HUES64 (cell line): ENCODE measurements around the gene LATS2.

ENCODE experiments used
- H3K27ac ChIP-seq: 2 replicates; pipeline ENCODE4 v1.7.0; 2013; ENCODE audit warnings: low read depth, low read length, inconsistent platforms
- H3K27me3 ChIP-seq: 2 replicates; pipeline ENCODE4 v1.6.1; 2013; ENCODE audit warnings: mild to moderate bottlenecking, low read length; ENCODE audit not compliant: insufficient read depth
- H3K36me3 ChIP-seq: 2 replicates; pipeline ENCODE4 v1.6.1; 2013; ENCODE audit warnings: mild to moderate bottlenecking, low read length; ENCODE audit not compliant: insufficient read depth
- H3K4me1 ChIP-seq: 2 replicates; pipeline ENCODE4 v1.6.1; 2013; ENCODE audit warnings: mild to moderate bottlenecking, low read length, moderate library complexity; ENCODE audit not compliant: insufficient read depth
- H3K4me3 ChIP-seq: 2 replicates; pipeline ENCODE4 v1.5.1; 2013; ENCODE audit warnings: mild to moderate bottlenecking, low read length, moderate library complexity
- H3K9ac ChIP-seq: 2 replicates; pipeline ENCODE4 v1.6.1; 2013; ENCODE audit warnings: mild to moderate bottlenecking, low read depth, low read length
- H3K9me3 ChIP-seq: 2 replicates; pipeline ENCODE4 v1.6.1; 2013; ENCODE audit warnings: low read depth, low read length; ENCODE audit not compliant: insufficient read depth
- WGBS: fragments of 150-250, 120-280 bp; methylation state at CpG from one replicate; pipeline ENCODE4 v1.1.7; 2013; ENCODE audit warnings: missing lambda C conversion rate; 5-methylcytosine and 5-hydroxymethylcytosine counted together

LATS2 gene

DNA sequence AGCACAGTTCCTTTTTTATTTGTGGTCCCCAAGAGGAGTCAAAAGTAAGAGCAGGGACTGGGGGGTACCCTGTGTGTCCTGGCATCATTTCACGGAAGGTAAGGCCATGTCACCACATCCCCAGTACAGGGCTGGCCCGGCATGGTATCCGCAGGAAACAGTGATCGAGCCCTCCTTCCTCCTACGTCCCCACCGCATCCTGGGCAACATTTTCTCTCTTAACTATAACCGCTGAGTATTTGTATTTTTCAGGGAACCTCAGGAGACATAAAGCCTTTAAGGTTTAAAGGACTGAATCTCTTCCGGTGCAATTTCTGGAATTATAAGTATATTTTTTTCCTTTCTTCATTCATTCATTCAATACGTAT, 13.6 kb upstream of the LATS2 start:
- Histone ChIP-seq H3K9me3 (no peaks in the 10 kb centered on the region), H3K4me1 (peaks cover 8% of the 10 kb centered on the region; the same call in 1 of the 2 replicates), H3K27ac (no peak overlapping the region), H3K4me3 (peak overlapping the region; percentile 68), H3K9ac (no peak overlapping the region; the same call in 1 of the 2 replicates), H3K27me3 (no peaks in the 10 kb centered on the region), H3K36me3 (no peaks in the 10 kb centered on the region)
- WGBS = 59% methylated on average over 8 of the region's 9 CpGs

- Histone ChIP-seq H3K36me3 (no peaks in the 10 kb centered on the region), H3K9me3 (no peaks in the 10 kb centered on the region), H3K4me3 (no peak overlapping the region), H3K9ac (no peak overlapping the region), H3K4me1 (0 out of 2 replicates have a peak, but pooled peaks cover 8% of the 10 kb centered on the region), H3K27me3 (no peaks in the 10 kb centered on the region), H3K27ac (no peak overlapping the region)
- 55% methylated on average over 9 of the region's 10 CpGs for WGBS
Measured at GRCh38 chr13:21074546-21074945, 13.2 kb upstream of the LATS2 start.

DNA sequence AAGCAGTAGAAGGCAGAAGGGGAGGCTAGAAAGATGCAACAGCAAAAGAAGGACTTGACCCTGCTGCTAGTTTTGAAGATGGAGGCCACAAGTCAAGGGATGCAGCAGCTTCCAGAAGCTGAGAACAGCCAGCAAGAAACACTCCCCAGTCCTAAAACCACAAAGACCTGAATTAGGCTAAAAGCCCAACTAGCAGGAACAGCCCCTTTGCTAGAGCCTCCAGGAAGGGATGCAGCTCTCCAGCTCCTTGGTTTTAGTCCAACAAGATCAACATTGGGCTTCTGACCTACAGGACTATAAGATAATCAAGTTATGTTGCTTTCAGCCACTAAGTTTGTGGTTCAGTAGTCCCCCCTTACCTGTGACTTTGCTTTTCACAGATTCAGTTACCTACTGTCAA, 10.5 kb upstream of the LATS2 start:
- no peaks in the 10 kb centered on the region for H3K27me3 ChIP-seq
- no peak overlapping the region for H3K9ac ChIP-seq
- no peak overlapping the region for H3K27ac ChIP-seq
- H3K4me1 ChIP-seq = 0 out of 2 replicates have a peak, but pooled peaks cover 8% of the 10 kb centered on the region
- H3K4me3 ChIP-seq = no peak overlapping the region
- H3K36me3 ChIP-seq = no peaks in the 10 kb centered on the region
- H3K9me3 ChIP-seq = no peaks in the 10 kb centered on the region

- no peaks in the 10 kb centered on the region for H3K9me3 ChIP-seq
- no peak overlapping the region for H3K27ac ChIP-seq
- WGBS = 86% methylated on average over 4 of the region's 4 CpGs
- H3K9ac ChIP-seq = no peak overlapping the region
- 0 out of 2 replicates have a peak, but pooled peaks cover 8% of the 10 kb centered on the region for H3K4me1 ChIP-seq
- H3K27me3 ChIP-seq = no peaks in the 10 kb centered on the region
- no peaks in the 10 kb centered on the region for H3K36me3 ChIP-seq
- H3K4me3 ChIP-seq = no peak overlapping the region
Measured at GRCh38 chr13:21071015-21071414, 9.6 kb upstream of the LATS2 start.

DNA sequence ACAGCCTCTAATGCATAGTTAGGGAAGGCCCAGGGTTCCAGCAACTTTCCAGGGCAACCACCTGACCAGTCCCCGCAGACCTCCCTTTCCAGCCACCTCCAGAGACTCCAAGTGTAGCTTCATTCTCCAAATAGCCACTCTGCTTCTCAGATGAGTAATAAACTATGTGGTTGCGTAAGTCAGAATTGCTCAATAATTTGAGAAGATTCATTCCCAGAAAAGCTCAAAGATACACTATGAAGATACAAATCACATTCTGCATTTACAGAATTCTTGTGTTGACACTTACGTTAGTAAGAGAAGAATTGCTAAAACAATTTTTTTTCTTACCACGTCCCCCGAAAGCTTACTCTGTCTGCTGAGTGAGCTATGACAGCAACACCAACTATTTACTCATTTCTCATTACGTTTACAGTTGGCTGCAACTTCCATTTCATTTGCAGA, 8.2 kb upstream of the LATS2 start:
- no peak overlapping the region for H3K4me3 ChIP-seq
- H3K4me1 ChIP-seq = 0 out of 2 replicates have a peak, but pooled peaks cover 2% of the 10 kb centered on the region
- H3K9ac ChIP-seq = no peak overlapping the region
- 90% methylated on average over 6 of the region's 6 CpGs for WGBS
- H3K9me3 ChIP-seq = no peaks in the 10 kb centered on the region
- H3K36me3 ChIP-seq = no peaks in the 10 kb centered on the region
- no peaks in the 10 kb centered on the region for H3K27me3 ChIP-seq
- H3K27ac ChIP-seq = no peak overlapping the region

GRCh38 chr13:21067848-21068247, 6.5 kb upstream of the LATS2 start:
- H3K4me1 ChIP-seq = no peaks in the 10 kb centered on the region
- H3K27me3 ChIP-seq = no peaks in the 10 kb centered on the region
- H3K9me3 ChIP-seq = no peaks in the 10 kb centered on the region
- WGBS = 91% methylated on average over 4 of the region's 4 CpGs
- H3K27ac ChIP-seq = no peak overlapping the region
- H3K9ac ChIP-seq = no peak overlapping the region
- no peak overlapping the region for H3K4me3 ChIP-seq
- H3K36me3 ChIP-seq = no peaks in the 10 kb centered on the region

GRCh38 chr13:21066946-21067345, 5.6 kb upstream of the LATS2 start:
- Histone ChIP-seq H3K9me3 (no peaks in the 10 kb centered on the region), H3K4me1 (0 out of 2 replicates have a peak, but pooled peaks cover 4% of the 10 kb centered on the region), H3K27me3 (no peaks in the 10 kb centered on the region), H3K27ac (no peak overlapping the region), H3K4me3 (no peak overlapping the region), H3K9ac (no peak overlapping the region), H3K36me3 (no peaks in the 10 kb centered on the region)
- WGBS = 92% methylated on average over 4 of the region's 4 CpGs

- Histone ChIP-seq H3K36me3 (no peaks in the 10 kb centered on the region), H3K9ac (no peak overlapping the region)
- 91% methylated on average over 2 of the region's 2 CpGs for WGBS
Measured at GRCh38 chr13:21065686-21066085, 4.3 kb upstream of the LATS2 start.

DNA sequence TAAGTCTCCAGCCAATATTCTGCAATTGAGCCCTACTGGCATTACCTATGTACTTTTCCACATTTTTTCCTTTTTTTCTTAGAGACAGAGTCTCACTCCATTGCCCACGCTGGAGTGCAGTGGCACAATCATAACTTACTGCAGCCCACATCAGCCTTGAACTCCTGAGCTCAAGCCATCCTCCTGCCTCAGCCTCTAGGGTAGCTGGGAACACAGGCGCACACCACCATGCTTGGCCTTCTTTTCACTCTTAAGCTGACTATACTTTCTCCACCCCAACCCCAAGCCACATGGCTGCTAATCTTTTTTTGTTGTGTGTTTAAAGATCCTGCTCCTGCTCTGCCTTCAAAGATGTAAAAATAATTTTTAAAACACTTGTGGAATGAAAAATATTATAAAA, 1.6 kb upstream of the LATS2 start:
- Histone ChIP-seq H3K27ac (no peak overlapping the region), H3K9ac (no peak overlapping the region), H3K36me3 (no peaks in the 10 kb centered on the region), H3K27me3 (0 out of 2 replicates have a peak, but pooled peaks cover 4% of the 10 kb centered on the region), H3K4me1 (peaks cover 13% of the 10 kb centered on the region), H3K9me3 (no peaks in the 10 kb centered on the region), H3K4me3 (no peak overlapping the region)
- WGBS = 90% methylated on average over 2 of the region's 2 CpGs

More at GRCh38 chr13:21065686-21066085, 4.3 kb upstream of the LATS2 start:
- no peak overlapping the region for H3K27ac ChIP-seq
- 0 out of 2 replicates have a peak, but pooled peaks cover 4% of the 10 kb centered on the region for H3K4me1 ChIP-seq
- no peaks in the 10 kb centered on the region for H3K27me3 ChIP-seq
- H3K4me3 ChIP-seq = no peak overlapping the region
- no peaks in the 10 kb centered on the region for H3K9me3 ChIP-seq

DNA sequence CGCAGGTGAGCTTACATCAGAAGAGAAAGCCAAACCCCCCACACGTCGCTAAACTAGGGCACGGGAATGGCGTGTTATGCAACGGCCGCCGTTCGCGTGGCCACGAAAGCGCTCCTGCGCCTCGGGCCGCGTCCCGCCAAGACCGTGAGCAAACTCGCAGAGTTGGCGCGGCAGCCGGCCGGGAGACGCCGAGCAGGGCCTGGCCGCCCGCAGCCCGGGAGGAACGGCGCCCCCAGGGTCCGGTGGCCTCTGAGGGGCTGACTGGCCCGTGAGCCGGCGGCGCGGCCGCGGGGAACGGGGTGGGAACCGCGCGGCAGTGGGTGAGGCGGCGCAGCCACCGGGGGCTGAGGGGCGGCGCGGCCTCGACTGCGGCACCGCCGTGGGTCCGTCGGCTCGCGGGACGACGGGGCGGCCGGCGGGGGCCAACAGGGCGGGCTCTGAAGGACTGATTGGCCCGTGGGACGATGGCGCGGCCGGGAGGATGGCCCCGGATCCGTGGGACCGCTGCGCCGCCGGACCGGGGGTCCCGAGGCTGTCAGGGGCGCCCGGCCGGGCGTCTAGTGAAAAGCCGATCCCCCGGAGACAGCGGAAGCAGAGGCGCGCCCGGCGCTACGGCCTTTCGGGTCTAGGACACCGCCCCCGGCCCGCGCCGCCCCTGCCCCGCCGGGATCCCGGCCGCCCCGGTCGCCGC, 903 bp downstream of the LATS2 start:
- Histone ChIP-seq H3K9me3 (no peaks in the 10 kb centered on the region), H3K4me3 (peak overlapping the region; percentile 86), H3K36me3 (no peaks in the 10 kb centered on the region), H3K27ac (peak overlapping the region; percentile 99; the same call in 1 of the 2 replicates), H3K9ac (peak overlapping the region; percentile 97), H3K27me3 (0 out of 2 replicates have a peak, but pooled peaks cover 4% of the 10 kb centered on the region), H3K4me1 (peaks cover 26% of the 10 kb centered on the region)
- under 1% methylated on average over 100 of the region's 100 CpGs for WGBS

- Histone ChIP-seq H3K27ac (peak overlapping the region; percentile 42; the same call in 1 of the 2 replicates), H3K9ac (peak overlapping the region; percentile 97), H3K36me3 (no peaks in the 10 kb centered on the region), H3K9me3 (no peaks in the 10 kb centered on the region), H3K27me3 (0 out of 2 replicates have a peak, but pooled peaks cover 4% of the 10 kb centered on the region), H3K4me1 (peaks cover 26% of the 10 kb centered on the region), H3K4me3 (peak overlapping the region; percentile 86)
- WGBS = 60% methylated on average over 35 of the region's 35 CpGs
Measured at GRCh38 chr13:21059641-21060337, 1.6 kb downstream of the LATS2 start.
